Endodermal cell (in vitro differentiated cells): ENCODE measurements around the gene HIP1R. TPM values are rescaled to one million over a fixed set of nuclear protein-coding genes. Genes with fewer than 3 reads are reported as not detected.
"Not testable (repeated sequence)": the region's sequence is repeated elsewhere in the genome, so short reads cannot be mapped to it uniquely, and the experiment has no call there.

Experiments used
- DNase-seq: peaks from one replicate; pipeline ENCODE4 v3.0.0-alpha.2; 2017
- H3K27ac ChIP-seq: 2 replicates; pipeline ENCODE4 v1.5.1; 2013; ENCODE audit warnings: mild to moderate bottlenecking, low read depth, low read length, moderate library complexity
- H3K27me3 ChIP-seq: 2 replicates; pipeline ENCODE4 v1.6.1; 2013; ENCODE audit warnings: mild to moderate bottlenecking, low read length, moderate library complexity; ENCODE audit not compliant: insufficient read depth, control insufficient read depth, poor library complexity, severe bottlenecking
- H3K36me3 ChIP-seq: 2 replicates; pipeline ENCODE4 v1.7.0; 2013; ENCODE audit warnings: mild to moderate bottlenecking, low read length, moderate library complexity; ENCODE audit not compliant: control insufficient read depth, insufficient read depth
- H3K4me1 ChIP-seq: one replicate; pipeline ENCODE4 v1.7.0; 2013; ENCODE audit warnings: low read length; ENCODE audit not compliant: control insufficient read depth, insufficient read depth
- H3K4me3 ChIP-seq: 2 replicates; pipeline ENCODE4 v1.5.1; 2013; ENCODE audit warnings: mild to moderate bottlenecking, low read length, moderate library complexity
- H3K9ac ChIP-seq: 2 replicates; pipeline ENCODE4 v1.6.1; 2013; ENCODE audit warnings: mild to moderate bottlenecking, low read length, moderate library complexity; ENCODE audit not compliant: poor library complexity, severe bottlenecking; ENCODE audit errors: extremely low read depth
- H3K9me3 ChIP-seq: 2 replicates; pipeline ENCODE4 v1.6.1; 2013; ENCODE audit warnings: mild to moderate bottlenecking, low read length, moderate library complexity; ENCODE audit not compliant: control insufficient read depth
- H3K27ac Mint-ChIP-seq: 2 replicates; pipeline ENCODE4 v1.8.0; 2020; ENCODE audit warnings: mixed read lengths
- H3K27me3 Mint-ChIP-seq: 2 replicates; pipeline ENCODE4 v1.8.0; 2021; ENCODE audit warnings: mild to moderate bottlenecking, mixed read lengths; ENCODE audit not compliant: insufficient read depth
- H3K36me3 Mint-ChIP-seq: 2 replicates; pipeline ENCODE4 v1.8.0; 2020; ENCODE audit warnings: low read depth, mixed read lengths
- H3K4me1 Mint-ChIP-seq: 2 replicates; pipeline ENCODE4 v1.8.0; 2020; ENCODE audit warnings: mixed read lengths
- H3K4me3 Mint-ChIP-seq: 2 replicates; pipeline ENCODE4 v1.8.0; 2020; ENCODE audit warnings: mild to moderate bottlenecking, moderate library complexity, mixed read lengths
- H3K9me3 Mint-ChIP-seq: 2 replicates; pipeline ENCODE4 v1.8.0; 2020; ENCODE audit warnings: mild to moderate bottlenecking, mixed read lengths
- CTCF ChIP-seq: fragments of 200-600 bp; sonication (generic); conservative IDR thresholded peaks from 2 replicates; pipeline ENCODE4 v1.5.0; 2021; ENCODE audit warnings: antibody characterized with exemption, mild to moderate bottlenecking
- WGBS, 2 experiments: methylation state at CpG; one replicate each; pipeline versions ENCODE4 v1.1.5 to v1.1.7; 2013; ENCODE audit warnings: missing lambda C conversion rate in 2 of 2, mixed read lengths in 1 of 2; ENCODE audit not compliant: insufficient coverage in 1 of 2, insufficient read length in 1 of 2; 5-methylcytosine and 5-hydroxymethylcytosine counted together
- total RNA-seq, 2 donors: library from RNA; stranded (reverse); fragmentation: NEBNext Ultra II Directional in 1 of 2; extraction: Animal tissue kit (Norgen Biotek cat#: 25700) in 1 of 2; gene quantifications; 2 replicates in 1 of 2; 3 replicates in 1 of 2; pipeline ENCODE4 v1.2.1, GENCODE V29; 2021

The HIP1R gene
- total RNA-seq, 2 donors from 2014 or later = 24.5 to 24.9 TPM

GRCh38 chr12:122891661-122892525, 56.6 kb downstream of the HIP1R start:
- peak overlapping the region; percentile 83 for H3K27ac ChIP-seq
- WGBS, 2 experiments = 36 to 39% methylated on average over 6 to 10 of the region's 10 CpGs
- TF ChIP-seq CTCF = no peak
- no peak overlapping the region for H3K9ac ChIP-seq
- Mint-ChIP-seq H3K4me1 (peaks cover 46% of the 10 kb centered on the region), H3K36me3 (no peaks in the 10 kb centered on the region), H3K27me3 (peaks cover 29% of the 10 kb centered on the region), H3K9me3 (peaks cover 7% of the 10 kb centered on the region), H3K27ac (peak overlapping the region; percentile 42), H3K4me3 (peak overlapping the region; percentile 22)
- peak overlapping the region; percentile 14 for H3K4me3 ChIP-seq
- H3K36me3 ChIP-seq = no peaks in the 10 kb centered on the region
- H3K4me1 ChIP-seq = peaks cover 12% of the 10 kb centered on the region
- H3K27me3 ChIP-seq = no peaks in the 10 kb centered on the region
- no peaks in the 10 kb centered on the region for H3K9me3 ChIP-seq
- peak; percentile 75 for DNase-seq

- H3K36me3 Mint-ChIP-seq, H3K36me3 ChIP-seq, H3K27me3 ChIP-seq, H3K27ac Mint-ChIP-seq, H3K9ac ChIP-seq, DNase-seq, H3K4me3 Mint-ChIP-seq, H3K27ac ChIP-seq, H3K9me3 ChIP-seq, H3K9me3 Mint-ChIP-seq, H3K4me3 ChIP-seq: not testable (repeated sequence)
- peaks cover 12% of the 10 kb centered on the region for H3K4me1 ChIP-seq
- Mint-ChIP-seq H3K27me3 (peaks cover 34% of the 10 kb centered on the region), H3K4me1 (peaks cover 46% of the 10 kb centered on the region)
- WGBS, 2 experiments = 92 to 95% methylated on average over 4 to 9 of the region's 9 CpGs
Measured at GRCh38 chr12:122892724-122893123, 57.5 kb downstream of the HIP1R start.

GRCh38 chr12:122893208-122894153, 58.2 kb downstream of the HIP1R start:
- H3K4me3 ChIP-seq = peak overlapping the region; percentile 89
- no peak overlapping the region for H3K27ac Mint-ChIP-seq
- no peaks in the 10 kb centered on the region for H3K36me3 Mint-ChIP-seq
- H3K27me3 Mint-ChIP-seq = peaks cover 39% of the 10 kb centered on the region
- WGBS, 2 experiments = 91 to 94% methylated on average over 4 to 7 of the region's 7 CpGs
- peaks cover 41% of the 10 kb centered on the region for H3K4me1 Mint-ChIP-seq
- H3K27me3 ChIP-seq = peaks cover 3% of the 10 kb centered on the region
- no peak for DNase-seq
- H3K9ac ChIP-seq = no peak overlapping the region
- H3K36me3 ChIP-seq = no peaks in the 10 kb centered on the region
- H3K9me3 Mint-ChIP-seq = peaks cover 7% of the 10 kb centered on the region
- no peak for TF ChIP-seq CTCF
- H3K4me3 Mint-ChIP-seq = no peak overlapping the region
- H3K27ac ChIP-seq = no peak overlapping the region
- no peaks in the 10 kb centered on the region for H3K9me3 ChIP-seq
- H3K4me1 ChIP-seq = peaks cover 12% of the 10 kb centered on the region
